GM12878 (cell line): Measurements from ENCODE around the gene CNKSR1. TPM values are rescaled to one million over a fixed set of nuclear protein-coding genes. Genes with fewer than 3 reads are reported as not detected.

Experiments used
- HDGF ChIP-seq: fragments of 450-650 bp; IDR thresholded peaks from 2 replicates; pipeline ENCODE4 v1.6.1; 2016; ENCODE audit warnings: antibody characterized with exemption
- RB1 ChIP-seq: fragments of 450-650 bp; formaldehyde crosslinking; IDR thresholded peaks from 2 replicates; pipeline ENCODE4 v1.6.1; 2017; ENCODE audit warnings: mild to moderate bottlenecking, borderline replicate concordance
- RBBP5 ChIP-seq: fragments of 200-600 bp; sonication (generic); conservative IDR thresholded peaks from 2 replicates; pipeline ENCODE4 v1.6.1; 2016
- RCOR1 ChIP-seq: conservative IDR thresholded peaks from 2 replicates; pipeline ENCODE4 v1.6.1; 2012; ENCODE audit warnings: low read depth, low read length, improper control_type of control experiment
- RUNX3 ChIP-seq: IDR thresholded peaks from 2 replicates; pipeline ENCODE4 v1.6.1; 2012; ENCODE audit warnings: low read length, inconsistent platforms
- SIN3A ChIP-seq: IDR thresholded peaks from 2 replicates; pipeline ENCODE4 v1.6.1; 2012; ENCODE audit warnings: low read depth, low read length, improper control_type of control experiment
- SPI1 ChIP-seq: IDR thresholded peaks from 2 replicates; pipeline ENCODE4 v1.6.1; 2011; ENCODE audit warnings: low read depth, mild to moderate bottlenecking, low read length, moderate library complexity, borderline replicate concordance; ENCODE audit not compliant: insufficient read depth
- TARDBP ChIP-seq: IDR thresholded peaks from 2 replicates; pipeline ENCODE4 v1.6.1; 2016; ENCODE audit warnings: borderline replicate concordance
- TBL1XR1 ChIP-seq: IDR thresholded peaks from 2 replicates; pipeline ENCODE4 v1.6.1; 2012; ENCODE audit warnings: low read depth, low read length, improper control_type of control experiment
- ZSCAN29 ChIP-seq: fragments of 450-650 bp; IDR thresholded peaks from 2 replicates; pipeline ENCODE4 v1.6.1; 2017; ENCODE audit warnings: mild to moderate bottlenecking, moderate library complexity
- polyA plus RNA-seq, 11 experiments: library from polyadenylated mRNA; depleted of rRNA in 4 of 11; unstranded in 6 of 11; stranded (reverse) in 5 of 11; fragments of >200 nt; fragmentation: Nextera tagmentation in 4 of 11; fragmentation: Illumina TruSeq in 1 of 11; extraction: Ambion mirVana in 4 of 11; extraction: Trizol in 1 of 11; gene quantifications; 1 replicate in 1 of 11; 2 replicates in 10 of 11; pipeline versions ENCODE4 v1.2.1 to v1.2.3, GENCODE V29; 2011 to 2016; ENCODE audit warnings: inconsistent platforms in 2 of 11, missing spikeins in 2 of 11, low read depth in 1 of 11
- total RNA-seq, 4 experiments: library from RNA; depleted of rRNA in 3 of 4; stranded (reverse); fragments of >200 nt in 3 of 4; fragmentation: Illumina TruSeq in 1 of 4; extraction: Trizol in 1 of 4; gene quantifications; 2 replicates each; pipeline versions ENCODE4 v1.2.1 to v1.2.3, GENCODE V29; 2013 to 2021
- TF ChIP-seq, protein P1 (sequence below): IDR thresholded peaks from 2 replicates; pipeline ENCODE4 v1.6.1; 2012; ENCODE audit warnings: improper control_type of control experiment, low read depth, low read length; ENCODE audit not compliant: insufficient replicate concordance
- TF ChIP-seq, protein P2 (sequence below): fragments of 450-650 bp; IDR thresholded peaks from 2 replicates; pipeline ENCODE4 v1.6.1; 2017; ENCODE audit warnings: mild to moderate bottlenecking, moderate library complexity
- TF ChIP-seq, protein P3 (sequence below): IDR thresholded peaks from 2 replicates; pipeline ENCODE4 v1.6.1; 2011; ENCODE audit warnings: low read depth, mild to moderate bottlenecking, low read length, moderate library complexity, borderline replicate concordance; ENCODE audit errors: extremely low read depth
- TF ChIP-seq, protein P4 (sequence below): IDR thresholded peaks from 2 replicates; pipeline ENCODE4 v1.6.1; 2012; ENCODE audit warnings: mild to moderate bottlenecking, low read depth, low read length

Gene CNKSR1
- total and polyA plus RNA-seq, 10 of the 15 experiments (the other 5 are each of a cell fraction or from before 2014, with no cell fraction given), result 0.06 to 1.2 (median 0.86) TPM

DNA sequence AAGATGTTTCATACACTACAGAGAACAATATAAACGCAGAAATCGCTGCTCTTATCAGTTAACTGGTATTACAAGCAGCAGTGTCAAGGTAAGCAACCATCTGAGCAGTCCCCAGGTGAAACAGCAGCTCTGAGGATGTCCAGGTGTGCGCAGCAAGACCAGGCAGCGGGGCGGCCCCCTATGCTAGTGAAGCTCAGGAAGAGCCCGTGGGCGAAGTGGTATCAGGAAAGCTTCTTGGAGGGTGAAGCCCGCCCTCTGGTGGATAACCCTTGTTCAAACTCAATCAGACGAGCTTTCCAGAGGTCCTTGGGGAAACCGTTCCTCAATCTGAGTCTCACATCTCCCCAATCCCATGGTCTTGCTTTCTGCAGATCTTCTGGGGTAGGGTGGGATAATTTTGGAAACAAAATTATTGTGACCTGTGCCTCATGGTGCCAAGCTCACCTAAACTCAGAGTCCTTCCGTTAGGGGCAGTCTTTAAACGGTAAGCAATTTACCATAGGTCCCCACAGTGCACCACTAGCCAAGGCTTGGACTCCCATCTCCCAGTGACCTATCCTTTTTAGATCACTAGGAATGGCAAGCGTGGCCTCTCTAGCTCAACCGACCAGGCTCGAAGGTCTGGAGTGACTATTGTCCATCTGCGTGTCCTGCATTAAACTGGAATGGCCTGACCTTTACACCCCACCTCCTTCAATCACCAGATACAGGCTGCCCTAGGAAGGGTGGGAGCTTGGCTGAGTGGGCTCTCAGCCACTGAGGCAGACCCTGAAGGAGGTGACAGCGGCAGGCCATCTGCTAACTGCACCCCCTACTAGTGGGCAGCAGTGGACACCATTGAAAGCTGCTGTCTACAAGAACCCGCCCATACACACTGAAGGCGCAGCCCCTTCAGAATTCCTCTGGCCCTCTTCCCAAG, 32.0 kb upstream of the CNKSR1 start (continued):
- TF ChIP-seq, protein P1, sequence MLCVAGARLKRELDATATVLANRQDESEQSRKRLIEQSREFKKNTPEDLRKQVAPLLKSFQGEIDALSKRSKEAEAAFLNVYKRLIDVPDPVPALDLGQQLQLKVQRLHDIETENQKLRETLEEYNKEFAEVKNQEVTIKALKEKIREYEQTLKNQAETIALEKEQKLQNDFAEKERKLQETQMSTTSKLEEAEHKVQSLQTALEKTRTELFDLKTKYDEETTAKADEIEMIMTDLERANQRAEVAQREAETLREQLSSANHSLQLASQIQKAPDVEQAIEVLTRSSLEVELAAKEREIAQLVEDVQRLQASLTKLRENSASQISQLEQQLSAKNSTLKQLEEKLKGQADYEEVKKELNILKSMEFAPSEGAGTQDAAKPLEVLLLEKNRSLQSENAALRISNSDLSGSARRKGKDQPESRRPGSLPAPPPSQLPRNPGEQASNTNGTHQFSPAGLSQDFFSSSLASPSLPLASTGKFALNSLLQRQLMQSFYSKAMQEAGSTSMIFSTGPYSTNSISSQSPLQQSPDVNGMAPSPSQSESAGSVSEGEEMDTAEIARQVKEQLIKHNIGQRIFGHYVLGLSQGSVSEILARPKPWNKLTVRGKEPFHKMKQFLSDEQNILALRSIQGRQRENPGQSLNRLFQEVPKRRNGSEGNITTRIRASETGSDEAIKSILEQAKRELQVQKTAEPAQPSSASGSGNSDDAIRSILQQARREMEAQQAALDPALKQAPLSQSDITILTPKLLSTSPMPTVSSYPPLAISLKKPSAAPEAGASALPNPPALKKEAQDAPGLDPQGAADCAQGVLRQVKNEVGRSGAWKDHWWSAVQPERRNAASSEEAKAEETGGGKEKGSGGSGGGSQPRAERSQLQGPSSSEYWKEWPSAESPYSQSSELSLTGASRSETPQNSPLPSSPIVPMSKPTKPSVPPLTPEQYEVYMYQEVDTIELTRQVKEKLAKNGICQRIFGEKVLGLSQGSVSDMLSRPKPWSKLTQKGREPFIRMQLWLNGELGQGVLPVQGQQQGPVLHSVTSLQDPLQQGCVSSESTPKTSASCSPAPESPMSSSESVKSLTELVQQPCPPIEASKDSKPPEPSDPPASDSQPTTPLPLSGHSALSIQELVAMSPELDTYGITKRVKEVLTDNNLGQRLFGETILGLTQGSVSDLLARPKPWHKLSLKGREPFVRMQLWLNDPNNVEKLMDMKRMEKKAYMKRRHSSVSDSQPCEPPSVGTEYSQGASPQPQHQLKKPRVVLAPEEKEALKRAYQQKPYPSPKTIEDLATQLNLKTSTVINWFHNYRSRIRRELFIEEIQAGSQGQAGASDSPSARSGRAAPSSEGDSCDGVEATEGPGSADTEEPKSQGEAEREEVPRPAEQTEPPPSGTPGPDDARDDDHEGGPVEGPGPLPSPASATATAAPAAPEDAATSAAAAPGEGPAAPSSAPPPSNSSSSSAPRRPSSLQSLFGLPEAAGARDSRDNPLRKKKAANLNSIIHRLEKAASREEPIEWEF, result no peak
- TF ChIP-seq RUNX3 (no peak), RB1 (no peak), ZSCAN29 (no peak), RCOR1 (no peak), TARDBP (no peak), HDGF (no peak), RBBP5 (no peak), SIN3A (no peak), SPI1 (peak; percentile 2; the same call in 1 of the 2 replicates), TBL1XR1 (no peak)
- TF ChIP-seq, protein P2, sequence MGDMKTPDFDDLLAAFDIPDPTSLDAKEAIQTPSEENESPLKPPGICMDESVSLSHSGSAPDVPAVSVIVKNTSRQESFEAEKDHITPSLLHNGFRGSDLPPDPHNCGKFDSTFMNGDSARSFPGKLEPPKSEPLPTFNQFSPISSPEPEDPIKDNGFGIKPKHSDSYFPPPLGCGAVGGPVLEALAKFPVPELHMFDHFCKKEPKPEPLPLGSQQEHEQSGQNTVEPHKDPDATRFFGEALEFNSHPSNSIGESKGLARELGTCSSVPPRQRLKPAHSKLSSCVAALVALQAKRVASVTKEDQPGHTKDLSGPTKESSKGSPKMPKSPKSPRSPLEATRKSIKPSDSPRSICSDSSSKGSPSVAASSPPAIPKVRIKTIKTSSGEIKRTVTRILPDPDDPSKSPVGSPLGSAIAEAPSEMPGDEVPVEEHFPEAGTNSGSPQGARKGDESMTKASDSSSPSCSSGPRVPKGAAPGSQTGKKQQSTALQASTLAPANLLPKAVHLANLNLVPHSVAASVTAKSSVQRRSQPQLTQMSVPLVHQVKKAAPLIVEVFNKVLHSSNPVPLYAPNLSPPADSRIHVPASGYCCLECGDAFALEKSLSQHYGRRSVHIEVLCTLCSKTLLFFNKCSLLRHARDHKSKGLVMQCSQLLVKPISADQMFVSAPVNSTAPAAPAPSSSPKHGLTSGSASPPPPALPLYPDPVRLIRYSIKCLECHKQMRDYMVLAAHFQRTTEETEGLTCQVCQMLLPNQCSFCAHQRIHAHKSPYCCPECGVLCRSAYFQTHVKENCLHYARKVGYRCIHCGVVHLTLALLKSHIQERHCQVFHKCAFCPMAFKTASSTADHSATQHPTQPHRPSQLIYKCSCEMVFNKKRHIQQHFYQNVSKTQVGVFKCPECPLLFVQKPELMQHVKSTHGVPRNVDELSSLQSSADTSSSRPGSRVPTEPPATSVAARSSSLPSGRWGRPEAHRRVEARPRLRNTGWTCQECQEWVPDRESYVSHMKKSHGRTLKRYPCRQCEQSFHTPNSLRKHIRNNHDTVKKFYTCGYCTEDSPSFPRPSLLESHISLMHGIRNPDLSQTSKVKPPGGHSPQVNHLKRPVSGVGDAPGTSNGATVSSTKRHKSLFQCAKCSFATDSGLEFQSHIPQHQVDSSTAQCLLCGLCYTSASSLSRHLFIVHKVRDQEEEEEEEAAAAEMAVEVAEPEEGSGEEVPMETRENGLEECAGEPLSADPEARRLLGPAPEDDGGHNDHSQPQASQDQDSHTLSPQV, result no peak
- TF ChIP-seq, protein P3, sequence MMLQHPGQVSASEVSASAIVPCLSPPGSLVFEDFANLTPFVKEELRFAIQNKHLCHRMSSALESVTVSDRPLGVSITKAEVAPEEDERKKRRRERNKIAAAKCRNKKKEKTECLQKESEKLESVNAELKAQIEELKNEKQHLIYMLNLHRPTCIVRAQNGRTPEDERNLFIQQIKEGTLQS, result no peak
- TF ChIP-seq, protein P4, sequence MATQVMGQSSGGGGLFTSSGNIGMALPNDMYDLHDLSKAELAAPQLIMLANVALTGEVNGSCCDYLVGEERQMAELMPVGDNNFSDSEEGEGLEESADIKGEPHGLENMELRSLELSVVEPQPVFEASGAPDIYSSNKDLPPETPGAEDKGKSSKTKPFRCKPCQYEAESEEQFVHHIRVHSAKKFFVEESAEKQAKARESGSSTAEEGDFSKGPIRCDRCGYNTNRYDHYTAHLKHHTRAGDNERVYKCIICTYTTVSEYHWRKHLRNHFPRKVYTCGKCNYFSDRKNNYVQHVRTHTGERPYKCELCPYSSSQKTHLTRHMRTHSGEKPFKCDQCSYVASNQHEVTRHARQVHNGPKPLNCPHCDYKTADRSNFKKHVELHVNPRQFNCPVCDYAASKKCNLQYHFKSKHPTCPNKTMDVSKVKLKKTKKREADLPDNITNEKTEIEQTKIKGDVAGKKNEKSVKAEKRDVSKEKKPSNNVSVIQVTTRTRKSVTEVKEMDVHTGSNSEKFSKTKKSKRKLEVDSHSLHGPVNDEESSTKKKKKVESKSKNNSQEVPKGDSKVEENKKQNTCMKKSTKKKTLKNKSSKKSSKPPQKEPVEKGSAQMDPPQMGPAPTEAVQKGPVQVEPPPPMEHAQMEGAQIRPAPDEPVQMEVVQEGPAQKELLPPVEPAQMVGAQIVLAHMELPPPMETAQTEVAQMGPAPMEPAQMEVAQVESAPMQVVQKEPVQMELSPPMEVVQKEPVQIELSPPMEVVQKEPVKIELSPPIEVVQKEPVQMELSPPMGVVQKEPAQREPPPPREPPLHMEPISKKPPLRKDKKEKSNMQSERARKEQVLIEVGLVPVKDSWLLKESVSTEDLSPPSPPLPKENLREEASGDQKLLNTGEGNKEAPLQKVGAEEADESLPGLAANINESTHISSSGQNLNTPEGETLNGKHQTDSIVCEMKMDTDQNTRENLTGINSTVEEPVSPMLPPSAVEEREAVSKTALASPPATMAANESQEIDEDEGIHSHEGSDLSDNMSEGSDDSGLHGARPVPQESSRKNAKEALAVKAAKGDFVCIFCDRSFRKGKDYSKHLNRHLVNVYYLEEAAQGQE, result no peak
